OCI-LY1 (cell line): ENCODE measurements around the gene C1QB.

Experiments
- EZH2 ChIP-seq: fragments of 200-600 bp; sonication (generic), shearing (Covaris generic); IDR thresholded peaks from 2 replicates; pipeline ENCODE4 v1.8.0; 2017; ENCODE audit warnings: borderline replicate concordance, mixed run types, mild to moderate bottlenecking, antibody characterized with exemption, low read length, moderate library complexity, mixed read lengths
- TF ChIP-seq, protein P1 (sequence below): fragments of 200-600 bp; sonication (generic), shearing (Covaris generic); IDR thresholded peaks from 2 replicates; pipeline ENCODE4 v1.5.1; 2017; ENCODE audit warnings: mild to moderate bottlenecking, antibody characterized with exemption, low read length, moderate library complexity, mixed read lengths

DNA sequence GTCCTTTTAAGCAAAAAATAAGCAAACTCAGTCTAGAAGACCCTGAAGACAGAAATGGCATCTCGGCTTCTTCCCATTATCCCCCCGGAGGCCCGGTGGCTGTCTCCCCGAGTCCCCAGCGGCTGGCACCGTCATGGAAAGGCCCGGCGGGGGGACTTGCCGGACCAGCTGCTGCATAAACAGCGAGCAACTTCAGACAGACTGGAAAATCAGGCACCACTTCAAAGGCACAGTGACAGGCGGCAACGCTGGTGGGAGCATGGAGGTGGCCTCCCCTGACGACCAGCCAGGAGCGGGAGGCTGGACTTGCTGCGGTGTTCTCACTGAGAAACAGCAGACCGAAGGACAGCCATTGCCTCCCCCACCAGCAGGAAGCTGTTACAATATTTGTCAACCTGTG lies 35.0 kb upstream of the C1QB start:
- TF ChIP-seq, protein P1, sequence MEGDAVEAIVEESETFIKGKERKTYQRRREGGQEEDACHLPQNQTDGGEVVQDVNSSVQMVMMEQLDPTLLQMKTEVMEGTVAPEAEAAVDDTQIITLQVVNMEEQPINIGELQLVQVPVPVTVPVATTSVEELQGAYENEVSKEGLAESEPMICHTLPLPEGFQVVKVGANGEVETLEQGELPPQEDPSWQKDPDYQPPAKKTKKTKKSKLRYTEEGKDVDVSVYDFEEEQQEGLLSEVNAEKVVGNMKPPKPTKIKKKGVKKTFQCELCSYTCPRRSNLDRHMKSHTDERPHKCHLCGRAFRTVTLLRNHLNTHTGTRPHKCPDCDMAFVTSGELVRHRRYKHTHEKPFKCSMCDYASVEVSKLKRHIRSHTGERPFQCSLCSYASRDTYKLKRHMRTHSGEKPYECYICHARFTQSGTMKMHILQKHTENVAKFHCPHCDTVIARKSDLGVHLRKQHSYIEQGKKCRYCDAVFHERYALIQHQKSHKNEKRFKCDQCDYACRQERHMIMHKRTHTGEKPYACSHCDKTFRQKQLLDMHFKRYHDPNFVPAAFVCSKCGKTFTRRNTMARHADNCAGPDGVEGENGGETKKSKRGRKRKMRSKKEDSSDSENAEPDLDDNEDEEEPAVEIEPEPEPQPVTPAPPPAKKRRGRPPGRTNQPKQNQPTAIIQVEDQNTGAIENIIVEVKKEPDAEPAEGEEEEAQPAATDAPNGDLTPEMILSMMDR: no peak
- no peak for TF ChIP-seq EZH2
